Urothelium cell line (cell line): ENCODE measurements around the gene TMEM141.

ENCODE experiments used
- DNase-seq: peaks from one replicate; pipeline ENCODE4 v3.0.0; 2011; ENCODE audit warnings: low spot score, mixed read lengths
- FAIRE-seq: peaks from 2 replicates; lab custom pipeline; 2011; peaks lifted over from hg19 to GRCh38; lab: Jason Lieb, UNC

TMEM141 gene

GRCh38 chr9:136807281-136808074, 16.3 kb downstream of the TMEM141 start, which contains the start of gene RABL6:
TSS of gene RABL6 (plus strand) at chr9:136807948. CDS start at chr9:136808197, 249 bp downstream.
- FAIRE-seq = no peak
- DNase-seq = peak; percentile 95

GRCh38 chr9:136808075-136808805, 17.1 kb downstream of the TMEM141 start:
- DNase-seq (peak; percentile 14), FAIRE-seq (no peak)

- no peak for FAIRE-seq
- DNase-seq = no peak
Observed at GRCh38 chr9:136808806-136809158, 17.6 kb downstream of the TMEM141 start.

DNA sequence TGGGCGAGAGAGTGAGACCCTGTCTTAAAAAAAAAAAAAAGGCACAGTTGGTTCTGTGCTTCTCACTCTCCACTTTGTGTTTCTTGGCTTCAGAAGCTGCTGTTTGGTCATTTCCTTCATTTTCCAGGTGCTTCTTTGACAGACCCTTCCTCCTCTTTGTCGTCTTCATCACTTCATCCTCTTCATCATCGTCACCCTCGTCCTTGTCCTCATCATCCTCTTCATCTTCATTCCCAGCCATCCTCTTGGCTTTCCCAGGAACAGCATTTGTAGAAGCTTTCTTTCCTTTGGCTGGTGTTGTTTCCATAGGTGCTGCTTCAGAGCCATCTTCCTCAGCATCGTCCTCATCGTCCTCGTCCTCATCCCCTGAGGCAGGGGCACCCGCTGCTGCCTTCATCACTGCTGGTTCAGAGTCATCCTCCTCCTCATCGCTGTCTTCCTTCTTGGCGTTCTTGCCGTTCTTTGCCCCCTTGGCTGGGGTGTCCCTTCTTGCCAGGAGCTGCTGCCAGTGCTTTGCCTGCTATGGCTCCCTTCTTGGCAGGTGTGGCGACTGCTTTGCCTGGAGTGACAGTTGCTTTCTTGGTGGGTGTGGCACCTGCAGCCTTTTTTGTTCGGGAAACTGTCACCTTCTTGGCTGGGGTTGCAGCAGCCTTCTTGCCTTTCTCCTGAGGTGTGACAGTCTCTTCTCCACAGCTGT, 23.7 kb downstream of the TMEM141 start:
- no peak for DNase-seq
- no peak for FAIRE-seq

DNA sequence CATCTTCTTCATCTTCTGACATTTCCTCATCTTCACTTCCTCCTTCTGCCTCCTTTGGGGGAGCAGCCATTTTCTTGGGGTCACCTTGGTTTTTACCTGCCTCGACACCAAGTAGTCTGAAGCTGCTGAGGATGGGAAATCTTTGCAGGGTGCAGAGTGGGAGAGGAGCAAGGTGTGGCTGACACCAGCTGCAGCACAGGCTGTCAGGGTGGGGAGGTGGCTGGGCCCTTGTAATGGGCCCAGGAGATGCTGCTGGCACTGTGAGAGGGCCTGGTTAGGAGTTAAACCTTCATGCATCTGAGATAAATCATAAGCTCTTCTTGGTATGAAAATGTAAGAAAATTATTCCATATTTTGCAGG, 24.3 kb downstream of the TMEM141 start:
- FAIRE-seq (no peak), DNase-seq (no peak)

DNA sequence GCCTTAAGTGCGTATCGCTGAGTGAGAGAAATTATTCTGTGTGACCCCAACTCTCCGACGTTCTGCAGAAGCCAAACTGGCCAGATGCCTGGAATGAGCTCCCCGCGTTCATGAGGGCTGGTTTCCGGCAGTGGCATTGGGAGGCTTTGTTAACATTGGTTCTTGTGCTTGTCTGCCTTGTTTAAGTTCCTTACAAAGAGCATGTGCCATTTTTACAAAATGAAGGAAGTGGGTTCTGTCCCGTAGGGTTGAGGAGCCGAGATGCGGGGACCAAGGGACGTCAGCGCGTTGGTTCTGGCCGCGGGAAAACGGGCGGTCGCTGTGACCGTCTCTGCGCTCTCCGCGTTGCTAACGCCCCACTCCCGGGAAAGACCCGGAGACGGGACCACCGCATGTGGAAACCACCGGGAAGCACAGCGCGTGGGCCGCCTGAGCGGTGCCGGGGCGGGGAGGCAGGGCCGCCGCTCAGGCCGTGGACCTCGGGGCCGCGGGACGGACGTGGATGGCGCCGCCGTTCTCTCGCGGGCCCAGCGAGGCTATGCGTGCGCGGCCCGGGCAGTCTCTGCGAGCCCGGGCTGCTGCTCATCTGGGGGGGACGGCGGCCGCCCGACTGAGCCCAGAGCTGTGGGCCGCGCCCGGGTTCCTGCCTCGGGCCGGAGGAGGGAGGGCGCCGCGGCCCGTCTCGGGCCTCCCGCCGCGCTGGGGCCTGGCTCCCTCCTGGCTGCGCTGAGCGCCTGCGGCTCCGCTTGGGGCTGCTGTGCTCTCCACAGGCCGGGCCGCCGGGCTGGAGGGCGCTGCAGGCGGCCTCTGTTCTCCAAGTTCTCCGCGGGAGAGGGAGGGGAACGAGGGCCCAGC, 30.1 kb downstream of the TMEM141 start:
- FAIRE-seq (no peak), DNase-seq (no peak)

GRCh38 chr9:136821826-136822544, 30.8 kb downstream of the TMEM141 start:
- no peak for FAIRE-seq
- DNase-seq = no peak

GRCh38 chr9:136823136-136824046, 32.2 kb downstream of the TMEM141 start:
- DNase-seq (no peak), FAIRE-seq (no peak)

DNA sequence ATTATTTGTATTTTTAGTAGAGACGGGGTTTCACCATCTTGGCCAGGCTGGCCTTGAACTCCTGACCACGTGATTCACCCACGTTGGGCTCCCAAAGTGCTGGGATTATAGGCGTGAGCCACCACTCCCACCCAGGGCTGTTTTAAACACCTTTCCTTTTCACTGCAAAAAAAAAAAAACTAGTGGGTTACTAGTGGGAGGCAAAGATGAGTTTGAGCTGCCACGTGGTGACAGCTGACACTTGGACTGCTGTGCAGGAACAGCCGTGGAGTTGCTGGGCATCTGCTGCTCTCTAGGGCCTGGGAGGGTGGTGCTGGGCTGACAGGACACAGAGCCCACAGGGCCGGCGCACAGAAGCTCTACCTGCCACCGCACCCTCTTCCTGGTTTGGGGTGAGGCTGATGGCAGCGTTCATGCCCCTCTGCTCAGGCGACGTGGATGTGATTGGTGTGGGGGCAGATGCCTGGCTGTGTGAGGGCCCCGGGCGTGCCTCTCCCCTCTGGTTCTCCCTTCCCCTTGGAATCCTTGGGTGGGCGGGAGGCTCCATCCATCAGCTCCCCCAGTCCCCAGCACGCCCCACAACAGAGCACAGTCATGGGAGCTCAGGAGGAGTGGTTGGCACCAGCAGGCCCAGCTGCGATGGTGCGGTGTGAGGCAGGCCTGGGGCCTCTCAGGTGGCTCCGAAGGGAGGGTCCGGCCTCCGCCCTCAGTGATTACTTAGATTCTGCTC, 33.5 kb downstream of the TMEM141 start:
- DNase-seq (no peak), FAIRE-seq (no peak)

- DNase-seq = no peak
- FAIRE-seq = no peak
Observed at GRCh38 chr9:136825295-136826187, 34.4 kb downstream of the TMEM141 start.

DNA sequence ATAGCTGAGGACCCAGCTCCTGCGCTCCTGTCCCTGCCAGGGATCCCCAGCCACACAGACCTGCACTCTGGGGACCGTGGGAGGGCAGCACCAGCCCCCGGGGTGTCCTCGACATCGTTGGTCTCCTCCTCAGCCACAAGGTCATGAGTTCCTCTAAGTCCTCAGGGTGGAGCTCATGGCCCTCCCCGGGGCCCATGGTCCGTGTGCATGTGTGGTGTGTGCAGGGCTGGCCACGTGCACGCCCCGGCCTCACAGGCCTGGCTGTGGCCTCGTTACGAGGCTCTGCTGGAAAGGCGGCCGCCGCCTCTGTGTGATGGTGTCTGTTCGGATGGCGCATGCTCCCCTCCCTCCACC, 35.0 kb downstream of the TMEM141 start:
- FAIRE-seq (no peak), DNase-seq (no peak)

- FAIRE-seq = no peak
Observed at GRCh38 chr9:136826703-136827582, 35.8 kb downstream of the TMEM141 start.

GRCh38 chr9:136827794-136828473, 36.8 kb downstream of the TMEM141 start:
- DNase-seq (no peak), FAIRE-seq (no peak)

More at GRCh38 chr9:136826703-136827582, 35.8 kb downstream of the TMEM141 start:
- no peak for DNase-seq

DNA sequence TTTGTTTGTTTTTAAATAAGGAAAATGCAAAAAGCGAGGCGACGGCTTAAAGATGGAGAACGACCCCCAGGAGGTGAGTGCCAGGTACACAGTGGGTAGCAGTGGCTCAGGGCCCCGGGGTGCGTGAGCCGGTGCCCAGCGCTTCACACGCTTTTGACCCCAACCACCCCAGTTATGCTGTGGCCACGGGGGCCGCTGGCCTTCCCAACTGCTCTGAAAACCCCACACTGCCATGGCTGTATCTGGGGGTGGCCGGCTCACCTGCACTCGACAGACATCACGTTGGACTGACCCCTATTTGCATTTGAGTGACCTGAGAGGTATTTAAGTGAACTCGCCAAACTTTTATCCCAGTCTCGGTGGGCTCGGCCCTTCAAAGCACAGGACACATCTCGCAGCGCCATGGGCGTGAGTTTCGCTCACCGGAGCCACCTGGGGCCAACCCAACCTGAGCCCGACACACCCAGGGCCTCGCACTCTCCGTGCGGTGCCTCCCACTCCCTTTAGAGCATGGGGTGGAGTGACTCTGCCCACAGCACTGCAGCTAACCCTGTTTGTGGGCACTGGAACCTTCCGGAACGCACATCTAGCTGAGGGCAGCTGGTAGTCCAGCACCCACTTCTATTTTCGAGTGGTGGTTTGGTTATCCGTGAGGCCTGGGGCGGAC, 37.5 kb downstream of the TMEM141 start:
- DNase-seq (no peak), FAIRE-seq (no peak)

DNA sequence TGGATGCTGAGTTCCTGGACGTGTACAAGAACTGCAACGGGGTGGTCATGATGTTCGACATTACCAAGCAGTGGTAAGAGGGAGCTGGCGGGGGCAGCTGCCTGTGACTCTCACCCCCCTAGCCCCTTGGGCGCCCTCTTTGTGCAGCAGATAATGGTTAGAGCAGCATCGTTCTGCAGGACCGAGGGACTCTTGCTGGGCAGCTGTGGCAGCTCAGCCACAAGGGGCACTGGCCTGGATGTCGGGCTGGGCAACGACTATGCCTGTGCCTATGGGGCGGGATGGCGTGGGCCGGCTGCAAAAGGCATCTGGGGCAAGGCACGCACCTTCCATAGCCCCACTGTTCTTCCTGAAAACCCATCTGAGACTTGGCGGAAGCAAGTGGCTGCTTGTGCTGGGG, 38.3 kb downstream of the TMEM141 start:
- DNase-seq (no peak), FAIRE-seq (no peak)
